ENCODE measurements around the gene ZNF771.
"Not testable (repeated sequence)": the region's sequence is repeated elsewhere in the genome, so short reads cannot be mapped to it uniquely, and the experiment has no call there.

The ZNF771 gene

DNA sequence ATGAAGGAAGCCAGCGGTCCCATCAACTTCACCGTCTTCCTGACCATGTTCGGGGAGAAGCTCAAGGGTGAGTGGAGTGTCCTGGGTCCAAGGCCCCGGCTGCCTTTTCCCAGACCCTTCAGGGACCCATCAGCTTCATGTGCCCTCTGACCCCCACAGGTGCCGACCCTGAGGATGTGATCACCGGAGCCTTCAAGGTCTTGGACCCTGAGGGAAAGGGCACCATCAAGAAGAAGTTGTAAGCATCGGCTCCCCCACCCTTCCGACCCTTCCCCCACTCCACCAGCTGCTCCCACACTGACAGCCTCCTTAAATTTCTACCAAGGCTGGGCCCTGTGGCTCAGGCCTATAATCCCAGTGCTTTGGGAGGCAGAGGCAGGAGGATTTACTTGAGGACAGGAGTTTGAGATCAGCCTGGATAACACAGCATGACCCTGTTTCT lies 30.9 kb upstream of the ZNF771 start:
- DNase-seq = no peak

DNA sequence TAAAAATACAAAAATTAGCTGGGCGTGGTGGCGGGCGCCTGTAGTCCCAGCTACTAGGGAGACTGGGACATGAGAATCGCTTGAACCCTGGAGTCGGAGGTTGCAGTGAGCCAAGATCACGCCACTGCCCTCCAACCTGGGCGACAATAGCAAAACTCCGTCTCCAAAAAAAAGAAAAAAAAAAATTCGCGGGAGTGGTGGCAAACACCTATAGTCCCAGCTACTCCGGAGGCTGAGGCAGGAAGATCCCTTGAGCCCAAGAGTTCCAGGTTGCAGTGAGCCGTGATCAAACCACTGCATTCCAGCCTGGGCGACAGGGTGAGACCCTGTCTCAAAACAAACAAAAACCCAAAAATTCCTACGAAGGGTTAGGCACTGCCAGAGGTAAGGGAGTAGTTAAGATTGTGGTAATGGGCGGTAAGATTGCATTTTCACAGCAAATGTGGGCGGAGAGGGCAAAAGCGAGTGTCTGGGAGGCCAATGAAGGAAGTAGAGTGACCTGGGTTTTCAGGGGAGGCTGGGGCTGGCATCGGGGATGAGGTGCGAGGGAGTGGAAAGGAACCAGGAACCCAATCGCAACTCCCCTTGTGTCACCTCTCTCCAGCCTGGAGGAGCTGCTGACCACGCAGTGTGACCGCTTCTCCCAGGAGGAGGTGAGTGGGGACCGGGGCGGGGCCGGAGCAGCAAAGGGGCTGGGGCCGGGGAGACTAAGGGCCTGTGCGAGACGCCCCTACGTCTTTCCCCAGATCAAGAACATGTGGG lies 30.2 kb upstream of the ZNF771 start:
- DNase-seq = no peak

DNA sequence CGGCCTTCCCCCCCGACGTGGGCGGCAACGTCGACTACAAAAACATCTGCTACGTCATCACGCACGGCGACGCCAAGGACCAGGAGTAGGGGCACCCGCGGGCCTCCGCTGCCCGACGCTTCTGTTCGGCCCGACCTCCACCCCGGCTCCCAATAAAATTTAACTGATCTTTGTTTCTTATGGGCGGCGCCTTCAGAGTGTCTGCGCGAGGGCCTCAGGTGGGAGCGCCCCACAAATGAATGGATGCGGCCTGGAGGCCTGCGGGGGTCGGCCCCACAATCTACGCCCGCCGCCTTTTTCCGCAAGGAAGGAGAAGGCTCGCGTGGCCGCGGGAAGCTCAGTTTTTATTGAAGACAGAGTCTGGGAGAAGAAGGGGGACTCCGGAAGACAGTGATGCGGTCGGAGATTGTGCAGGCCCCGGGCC lies 29.6 kb upstream of the ZNF771 start:
- DNase-seq = peak; percentile 80

GRCh38 chr16:30378236-30379157 lies 28.9 kb upstream of the ZNF771 start:
- peak; percentile 98 for DNase-seq

DNA sequence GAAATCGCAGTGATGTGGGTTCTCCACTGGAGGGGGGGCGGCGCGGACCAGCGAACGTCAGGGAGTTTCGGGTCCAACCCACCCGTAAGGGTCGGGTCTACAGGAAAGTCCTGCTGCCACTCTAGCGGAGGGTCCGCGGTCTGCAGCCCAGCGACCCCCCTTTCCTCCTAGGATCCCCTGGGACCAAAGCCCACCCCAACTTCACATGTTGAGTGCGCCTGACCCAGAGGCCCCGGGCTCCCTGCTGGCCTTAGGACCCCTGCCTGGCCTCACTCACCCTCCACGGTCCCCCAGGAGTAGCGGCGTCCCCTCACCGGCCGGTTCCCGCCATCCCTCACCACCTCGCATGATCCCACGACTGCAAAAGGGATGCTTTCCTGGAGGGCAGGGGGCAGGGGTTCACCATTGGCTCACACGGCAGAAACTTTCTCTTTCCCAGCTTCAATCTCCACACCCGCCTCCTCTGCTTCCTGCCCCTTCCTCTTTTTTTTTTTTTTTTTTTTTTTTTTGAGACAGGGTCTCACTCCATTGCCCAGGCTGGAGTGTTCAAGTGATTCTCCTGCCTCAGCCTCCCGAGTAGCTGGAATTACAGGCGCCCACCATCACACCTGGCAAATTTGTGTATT lies 28.1 kb upstream of the ZNF771 start:
- no peak for DNase-seq

- no peak for DNase-seq
These were observed 27.2 kb upstream of the ZNF771 start for GRCh38 chr16:30380072-30380802.

GRCh38 chr16:30380803-30381208 lies 26.6 kb upstream of the ZNF771 start:
- no peak for DNase-seq

GRCh38 chr16:30381291-30382041 lies 25.9 kb upstream of the ZNF771 start:
- DNase-seq = peak; percentile 73

DNA sequence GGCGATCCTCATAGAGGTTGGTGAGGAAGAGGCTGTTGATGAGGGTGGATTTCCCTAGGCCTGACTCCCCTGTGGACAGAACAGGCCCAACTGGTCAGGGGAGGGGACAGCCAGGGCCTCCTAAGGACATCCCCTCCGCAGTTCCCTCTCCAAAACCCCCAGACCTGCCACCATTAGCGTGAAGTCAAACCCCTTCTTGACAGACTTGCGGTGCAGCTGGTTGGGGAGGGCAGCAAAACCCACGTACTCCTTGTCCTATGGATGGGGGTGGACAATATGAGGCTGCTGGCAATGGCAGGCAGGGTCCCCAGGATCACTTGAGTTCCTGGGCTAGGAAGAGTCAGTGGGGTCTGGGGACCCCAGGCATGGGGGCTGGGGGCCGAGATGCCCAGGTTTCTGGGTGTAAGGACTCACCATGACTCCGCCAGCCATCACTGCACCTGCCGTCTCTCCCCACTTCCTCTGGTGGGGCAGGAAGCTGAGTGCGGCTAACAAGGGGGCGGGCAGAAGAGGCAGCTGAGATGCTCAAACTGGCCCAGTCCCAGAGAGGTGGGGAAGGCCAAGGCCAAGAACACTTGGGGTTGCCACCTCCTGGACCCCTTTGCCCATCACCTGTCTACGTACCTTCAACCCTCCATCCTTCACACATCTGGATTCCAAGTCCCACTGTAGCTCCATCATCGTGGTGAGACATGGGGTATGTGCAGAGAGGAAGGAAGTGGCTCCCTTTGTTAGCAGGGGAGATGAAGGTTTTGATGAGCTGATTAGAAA lies 25.1 kb upstream of the ZNF771 start, which contains the start of gene SEPTIN1:
Gene SEPTIN1, minus strand, starts transcription at position 451 of the 771 bp plus-strand sequence. Its CDS starts 19 bp downstream, at position 432.
- peak; percentile 74 for DNase-seq

GRCh38 chr16:30383521-30383920 lies 23.9 kb upstream of the ZNF771 start:
- no peak for DNase-seq

DNA sequence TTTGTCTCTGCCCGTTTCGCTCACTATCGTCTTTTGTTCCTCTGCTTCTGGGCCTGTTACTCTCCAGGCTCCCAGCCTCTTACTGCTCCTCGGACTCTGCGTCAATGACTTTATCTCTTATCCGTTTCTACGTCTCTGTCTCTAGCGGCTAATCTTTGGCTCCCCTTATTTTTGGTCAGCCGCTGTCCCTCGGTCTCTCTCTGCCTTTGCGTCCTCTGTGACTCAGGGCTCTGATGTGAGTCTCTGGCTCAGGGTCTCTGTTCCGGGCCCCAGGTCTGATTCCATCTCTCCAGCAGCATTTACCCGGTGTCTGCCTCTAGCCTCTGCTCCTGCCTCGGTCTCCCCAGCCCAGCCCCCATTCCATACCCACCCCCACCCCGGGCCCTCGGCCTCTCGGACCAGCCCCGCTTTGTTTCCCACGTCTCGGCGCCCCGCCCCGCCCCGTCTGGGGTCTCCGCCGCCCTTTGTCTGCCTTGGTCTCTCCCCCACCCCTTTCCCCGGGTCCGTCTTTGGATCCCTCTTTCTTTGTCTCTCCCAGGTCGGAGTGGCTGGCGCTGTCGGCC lies 12.7 kb upstream of the ZNF771 start:
- DNase-seq = no peak

- DNase-seq = peak; percentile 54
These were observed 12.0 kb upstream of the ZNF771 start, which contains the start of gene ZNF48 for GRCh38 chr16:30395155-30395991. Gene ZNF48 (plus strand): TSS chr16:30395420. CDS start chr16:30395795, 375 bp downstream.

- no peak for DNase-seq
These were observed 11.3 kb upstream of the ZNF771 start for GRCh38 chr16:30395992-30396585.

DNA sequence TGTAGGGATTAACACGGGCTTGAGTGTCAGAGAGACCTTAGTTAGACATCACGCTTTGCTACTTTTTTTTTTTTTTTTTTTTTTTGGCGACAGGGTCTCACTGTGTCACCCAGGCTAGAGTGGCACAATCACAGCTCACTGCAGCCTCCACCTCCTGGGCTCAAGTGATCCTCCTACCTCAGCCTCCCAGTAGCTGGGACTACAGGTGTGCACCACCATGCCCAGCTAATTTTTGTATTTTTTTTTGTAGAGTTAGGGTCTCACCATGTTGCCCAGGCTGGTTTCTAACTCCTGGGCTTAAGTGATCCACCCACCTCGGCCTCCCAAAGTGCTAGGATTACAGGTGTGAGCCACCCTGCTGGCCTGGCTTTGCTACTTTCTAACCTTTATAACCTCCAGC lies 10.8 kb upstream of the ZNF771 start:
- DNase-seq = not testable (repeated sequence)

- DNase-seq = no peak
These were observed 10.3 kb upstream of the ZNF771 start for GRCh38 chr16:30397056-30397455.

- peak; percentile 30 for DNase-seq
These were observed 9.4 kb upstream of the ZNF771 start for GRCh38 chr16:30397776-30398660.

- no peak for DNase-seq
These were observed 8.6 kb upstream of the ZNF771 start for GRCh38 chr16:30398661-30399434.

Data from NK-92 treated with Interleukin-12 subunit alpha and Interleukin-12 subunit beta, amount 100 ng/mL, for 24 hours (cell line).